HepG2 (cell line): ENCODE results near the gene ST6GALNAC2. TPM values are rescaled to one million over a fixed set of nuclear protein-coding genes. Genes with fewer than 3 reads are reported as not detected.

Source experiments
- ATF1 ChIP-seq: IDR thresholded peaks from 2 replicates; pipeline ENCODE4 v1.6.1; 2016; ENCODE audit warnings: mild to moderate bottlenecking, control low read depth
- ATF6 ChIP-seq: sonication (generic); formaldehyde crosslinking; conservative IDR thresholded peaks from 2 replicates; pipeline ENCODE4 v1.4.0; 2020; ENCODE audit warnings: missing genetic modification reagents
- EED ChIP-seq: sonication (generic); formaldehyde crosslinking; IDR thresholded peaks from 2 replicates; pipeline ENCODE4 v1.5.0; 2020; ENCODE audit warnings: mild to moderate bottlenecking, missing genetic modification reagents
- HES4 ChIP-seq: sonication (generic); formaldehyde crosslinking; IDR thresholded peaks from 2 replicates; pipeline ENCODE4 v1.9.0; 2021; ENCODE audit warnings: mild to moderate bottlenecking, missing genetic modification reagents, borderline replicate concordance
- HINFP ChIP-seq: sonication (generic); formaldehyde crosslinking; IDR thresholded peaks from 2 replicates; pipeline ENCODE4 v1.4.0; 2020; ENCODE audit warnings: low read depth, mild to moderate bottlenecking, missing genetic modification reagents
- NFE2L2 ChIP-seq: fragments of 150-350 bp; IDR thresholded peaks from 2 replicates; pipeline ENCODE4 v1.6.1; 2014; ENCODE audit warnings: low read length
- NFYB ChIP-seq: sonication (generic); formaldehyde crosslinking; IDR thresholded peaks from 2 replicates; pipeline ENCODE4 v1.4.0; 2020; ENCODE audit warnings: missing genetic modification reagents
- RFXANK ChIP-seq: IDR thresholded peaks from 2 replicates; pipeline ENCODE4 v1.6.1; 2016
- RFXAP ChIP-seq: sonication (generic); formaldehyde crosslinking; IDR thresholded peaks from 2 replicates; pipeline ENCODE4 v1.4.0; 2020; ENCODE audit warnings: missing genetic modification reagents, borderline replicate concordance
- TBX2 ChIP-seq: sonication (generic); formaldehyde crosslinking; IDR thresholded peaks from 2 replicates; pipeline ENCODE4 v1.5.0; 2020; ENCODE audit warnings: missing genetic modification reagents, mild to moderate bottlenecking, borderline replicate concordance
- TCF12 ChIP-seq, 2 experiments: fragments of 450-650 bp in 1 of 2; sonication (generic) in 1 of 2; formaldehyde crosslinking in 1 of 2; IDR thresholded peaks; 2 replicates each; pipeline versions ENCODE4 v1.6.1 to v1.8.0; 2017 to 2022; ENCODE audit warnings: antibody characterized with exemption in 1 of 2, mild to moderate bottlenecking in 1 of 2, missing genetic modification reagents in 1 of 2, moderate library complexity in 1 of 2
- ZBTB2 ChIP-seq: sonication (generic); formaldehyde crosslinking; IDR thresholded peaks from 2 replicates; pipeline ENCODE4 v1.8.0; 2022; ENCODE audit warnings: low read depth, missing genetic modification reagents
- ZBTB37 ChIP-seq: sonication (generic); formaldehyde crosslinking; IDR thresholded peaks from 2 replicates; pipeline ENCODE4 v1.4.0; 2020; ENCODE audit warnings: mild to moderate bottlenecking, missing genetic modification reagents
- ZFP91 ChIP-seq: sonication (generic); formaldehyde crosslinking; IDR thresholded peaks from 2 replicates; pipeline ENCODE4 v1.9.0; 2022; ENCODE audit warnings: missing genetic modification reagents, mild to moderate bottlenecking, borderline replicate concordance
- ZNF687 ChIP-seq: sonication (generic); formaldehyde crosslinking; IDR thresholded peaks from 2 replicates; pipeline ENCODE4 v1.5.1; 2020; ENCODE audit warnings: mild to moderate bottlenecking, missing genetic modification reagents, moderate library complexity
- polyA plus RNA-seq, 8 experiments: library from polyadenylated mRNA; depleted of rRNA in 3 of 8; stranded (reverse) in 7 of 8; unstranded in 1 of 8; fragments of >200 nt; fragmentation: Illumina TruSeq in 4 of 8; extraction: Trizol in 4 of 8; gene quantifications; 2 replicates each; pipeline versions ENCODE4 v1.2.1 to v1.2.3, GENCODE V29; 2011 to 2016; ENCODE audit warnings: low read depth in 4 of 8, missing spikeins in 1 of 8, mixed read lengths in 1 of 8; ENCODE audit not compliant: insufficient read depth in 1 of 8
- total RNA-seq, 5 experiments: library from RNA; depleted of rRNA; stranded (reverse); fragments of >200 nt; fragmentation: Illumina TruSeq; extraction: Trizol; gene quantifications; 2 replicates each; pipeline ENCODE4 v1.2.3, GENCODE V29; 2016; ENCODE audit warnings: low read depth in 1 of 5

Gene ST6GALNAC2
- total and polyA plus RNA-seq, 2 of the 13 experiments (the other 11 are each of a cell fraction or from before 2014, with no cell fraction given) = 0.12 to 0.49 TPM

- no peak for TF ChIP-seq HINFP (CRISPR knock-in tag)
- TF ChIP-seq RFXANK = no peak
- TF ChIP-seq TBX2 = no peak
- no peak for TF ChIP-seq EED (CRISPR knock-in tag)
- TF ChIP-seq NFYB (CRISPR knock-in tag) = no peak
- TF ChIP-seq NFE2L2 = no peak
- TF ChIP-seq ATF6 (CRISPR knock-in tag) = no peak
- TF ChIP-seq ATF1 (CRISPR knock-in tag) = peak; percentile 38; the same call in 1 of the 2 replicates
- TF ChIP-seq ZFP91 = no peak
- no peak for TF ChIP-seq ZBTB2 (CRISPR knock-in tag)
- no peak for TF ChIP-seq ZBTB37 (CRISPR knock-in tag)
- TF ChIP-seq RFXAP (CRISPR knock-in tag) = no peak
- no peak for TF ChIP-seq HES4 (CRISPR knock-in tag)
- no peak for TF ChIP-seq ZNF687
- TF ChIP-seq TCF12 (IDR thresholded peaks at IDR 0.05) = no peak
- TF ChIP-seq TCF12 (CRISPR knock-in tag; IDR thresholded peaks at IDR 0.05) = no peak
These were observed 27.2 kb downstream of the ST6GALNAC2 start (continued) for GRCh38 chr17:76558198-76559095.
